T-helper 1 cell treated with Interleukin-12 subunit alpha and Interleukin-12 subunit beta and Interleukin-4 antibody, amounts not matched to agents 30 μg/mL and 1 μg/mL, for 36 hours (primary cell): Measurements from ENCODE around the gene CUTC.

ENCODE experiments used
- H3K27ac Mint-ChIP-seq: one replicate; pipeline ENCODE4 v1.8.0; 2021; ENCODE audit warnings: mild to moderate bottlenecking, mixed read lengths
- H3K27me3 Mint-ChIP-seq: one replicate; pipeline ENCODE4 v1.8.0; 2021; ENCODE audit warnings: low read depth, mixed read lengths
- H3K36me3 Mint-ChIP-seq: one replicate; pipeline ENCODE4 v1.8.0; 2021; ENCODE audit warnings: low read depth, mixed read lengths
- H3K4me1 Mint-ChIP-seq: one replicate; pipeline ENCODE4 v1.8.0; 2021; ENCODE audit warnings: low read depth, mixed read lengths
- H3K4me3 Mint-ChIP-seq: one replicate; pipeline ENCODE4 v1.8.0; 2021; ENCODE audit warnings: mild to moderate bottlenecking, moderate library complexity, mixed read lengths
- H3K9me3 Mint-ChIP-seq: one replicate; pipeline ENCODE4 v1.8.0; 2021; ENCODE audit warnings: mixed read lengths

Gene CUTC

GRCh38 chr10:99784016-99784726, 52.1 kb downstream of the CUTC start:
- no peak overlapping the region for H3K4me3 Mint-ChIP-seq
- H3K9me3 Mint-ChIP-seq = no peaks in the 10 kb centered on the region
- H3K4me1 Mint-ChIP-seq = peaks cover 5% of the 10 kb centered on the region
- no peak overlapping the region for H3K27ac Mint-ChIP-seq
- no peaks in the 10 kb centered on the region for H3K36me3 Mint-ChIP-seq
- no peaks in the 10 kb centered on the region for H3K27me3 Mint-ChIP-seq

DNA sequence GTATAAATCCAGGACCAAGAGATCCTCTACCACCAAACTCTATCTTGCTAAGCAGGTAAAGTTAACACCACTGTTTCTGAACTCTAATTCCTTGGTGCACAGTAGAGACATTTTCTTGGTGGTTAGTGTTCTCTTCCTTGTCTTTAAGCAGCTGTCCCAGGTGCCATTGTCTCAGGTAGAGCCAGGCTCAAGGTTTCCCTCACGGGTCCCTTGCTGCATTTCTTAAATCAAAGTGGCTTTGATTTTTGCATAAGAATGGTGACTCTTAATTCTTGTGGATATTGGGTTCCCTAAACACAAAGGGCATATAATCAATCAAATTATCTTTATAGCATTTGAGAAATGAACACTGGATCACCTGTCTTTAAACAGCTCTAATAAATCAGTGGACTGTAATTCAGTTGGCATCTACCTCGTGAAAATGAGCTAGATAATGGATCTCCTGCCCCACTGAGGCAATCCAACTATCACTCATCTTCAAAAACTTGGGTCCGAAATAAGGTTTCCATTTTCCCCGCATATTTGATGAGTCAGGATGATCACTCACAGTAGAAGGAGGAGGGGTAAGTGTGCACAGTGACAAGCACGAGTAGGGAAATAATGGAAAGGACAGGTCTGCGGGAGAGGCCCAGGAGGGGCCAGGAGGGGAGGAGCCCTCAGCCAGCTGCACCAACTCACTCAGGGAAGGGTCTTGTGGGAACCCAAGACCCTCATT, 52.9 kb downstream of the CUTC start:
- Mint-ChIP-seq H3K4me3 (no peak overlapping the region), H3K9me3 (no peaks in the 10 kb centered on the region), H3K4me1 (no peaks in the 10 kb centered on the region), H3K36me3 (no peaks in the 10 kb centered on the region), H3K27ac (no peak overlapping the region), H3K27me3 (no peaks in the 10 kb centered on the region)

GRCh38 chr10:99785646-99786045, 53.6 kb downstream of the CUTC start:
- H3K4me3 Mint-ChIP-seq = no peak overlapping the region
- H3K4me1 Mint-ChIP-seq = no peaks in the 10 kb centered on the region
- H3K27me3 Mint-ChIP-seq = no peaks in the 10 kb centered on the region
- no peaks in the 10 kb centered on the region for H3K9me3 Mint-ChIP-seq
- no peak overlapping the region for H3K27ac Mint-ChIP-seq
- no peaks in the 10 kb centered on the region for H3K36me3 Mint-ChIP-seq

- no peak overlapping the region for H3K4me3 Mint-ChIP-seq
- H3K36me3 Mint-ChIP-seq = no peaks in the 10 kb centered on the region
- H3K9me3 Mint-ChIP-seq = no peaks in the 10 kb centered on the region
- H3K27ac Mint-ChIP-seq = no peak overlapping the region
- no peaks in the 10 kb centered on the region for H3K4me1 Mint-ChIP-seq
- H3K27me3 Mint-ChIP-seq = no peaks in the 10 kb centered on the region
Measured at GRCh38 chr10:99787311-99787710, 55.3 kb downstream of the CUTC start.

DNA sequence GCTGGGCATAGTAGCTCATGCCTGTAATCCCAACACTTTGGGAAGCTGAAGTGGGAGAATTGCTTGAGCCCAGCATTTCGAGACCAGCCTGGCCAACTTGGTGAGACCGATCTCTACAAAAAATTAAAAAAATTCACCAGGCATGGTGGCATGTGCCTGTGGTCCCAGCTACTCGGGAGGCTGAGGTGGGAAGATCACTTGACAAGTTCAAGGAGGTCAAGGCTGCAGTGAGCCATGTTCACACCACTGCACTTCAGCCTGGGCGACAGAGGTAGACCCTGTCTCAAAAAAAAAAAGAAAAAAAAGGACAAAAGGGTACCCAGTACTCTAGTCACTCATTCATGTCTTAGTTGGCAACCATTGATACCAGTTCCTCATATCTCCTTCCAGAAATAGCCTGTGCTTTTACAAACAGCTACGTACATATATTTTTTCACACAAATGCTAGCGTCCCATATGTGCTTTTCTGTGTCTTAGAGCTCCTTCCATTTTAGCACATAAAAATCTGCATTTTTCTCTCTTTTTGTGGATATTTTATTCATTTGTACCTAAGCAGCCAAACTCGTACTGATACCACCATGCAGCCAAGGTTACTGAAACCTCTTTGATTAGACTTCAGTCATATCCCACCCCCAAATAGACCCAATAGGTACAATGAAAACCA, 55.9 kb downstream of the CUTC start:
- H3K36me3 Mint-ChIP-seq = no peaks in the 10 kb centered on the region
- no peak overlapping the region for H3K27ac Mint-ChIP-seq
- no peaks in the 10 kb centered on the region for H3K9me3 Mint-ChIP-seq
- H3K4me1 Mint-ChIP-seq = no peaks in the 10 kb centered on the region
- no peak overlapping the region for H3K4me3 Mint-ChIP-seq
- no peaks in the 10 kb centered on the region for H3K27me3 Mint-ChIP-seq

GRCh38 chr10:99788598-99789256, 56.7 kb downstream of the CUTC start:
- H3K9me3 Mint-ChIP-seq = no peaks in the 10 kb centered on the region
- no peaks in the 10 kb centered on the region for H3K36me3 Mint-ChIP-seq

DNA sequence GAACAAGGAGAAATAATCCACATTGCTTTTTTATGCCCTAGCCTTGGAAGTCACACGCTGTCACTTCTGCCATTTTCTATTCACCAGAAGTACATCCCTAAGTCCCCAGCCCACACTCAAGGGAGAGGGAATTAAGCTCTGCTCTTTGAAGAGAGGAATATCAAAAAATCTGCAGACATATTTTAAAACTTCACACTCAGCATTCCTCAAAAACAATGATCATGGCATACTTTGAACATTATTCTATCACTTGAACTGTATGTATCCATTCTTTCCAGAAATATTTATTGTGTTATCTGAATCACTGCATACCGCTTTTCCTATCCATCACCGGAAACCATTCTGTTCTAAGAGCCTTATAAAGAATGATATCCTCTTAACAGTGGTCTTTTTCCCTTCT, 59.8 kb downstream of the CUTC start:
- Mint-ChIP-seq H3K36me3 (no peaks in the 10 kb centered on the region), H3K27me3 (no peaks in the 10 kb centered on the region), H3K27ac (no peak overlapping the region), H3K4me1 (no peaks in the 10 kb centered on the region), H3K9me3 (no peaks in the 10 kb centered on the region), H3K4me3 (no peak overlapping the region)

More at GRCh38 chr10:99788598-99789256, 56.7 kb downstream of the CUTC start:
- Mint-ChIP-seq H3K4me3 (no peak overlapping the region), H3K4me1 (no peaks in the 10 kb centered on the region), H3K27me3 (no peaks in the 10 kb centered on the region), H3K27ac (no peak overlapping the region)

GRCh38 chr10:99793819-99794218, 61.8 kb downstream of the CUTC start:
- H3K27ac Mint-ChIP-seq = no peak overlapping the region
- H3K36me3 Mint-ChIP-seq = no peaks in the 10 kb centered on the region
- H3K9me3 Mint-ChIP-seq = no peaks in the 10 kb centered on the region
- H3K4me1 Mint-ChIP-seq = no peaks in the 10 kb centered on the region
- H3K27me3 Mint-ChIP-seq = no peaks in the 10 kb centered on the region
- no peak overlapping the region for H3K4me3 Mint-ChIP-seq

GRCh38 chr10:99796928-99797327, 64.9 kb downstream of the CUTC start:
- Mint-ChIP-seq H3K27ac (no peak overlapping the region), H3K9me3 (no peaks in the 10 kb centered on the region), H3K36me3 (no peaks in the 10 kb centered on the region)

GRCh38 chr10:99798031-99798430, 66.0 kb downstream of the CUTC start:
- H3K9me3 Mint-ChIP-seq = no peaks in the 10 kb centered on the region
- no peaks in the 10 kb centered on the region for H3K4me1 Mint-ChIP-seq
- no peak overlapping the region for H3K4me3 Mint-ChIP-seq
- H3K27ac Mint-ChIP-seq = no peak overlapping the region
- no peaks in the 10 kb centered on the region for H3K27me3 Mint-ChIP-seq
- H3K36me3 Mint-ChIP-seq = no peaks in the 10 kb centered on the region

More at GRCh38 chr10:99796928-99797327, 64.9 kb downstream of the CUTC start:
- Mint-ChIP-seq H3K27me3 (no peaks in the 10 kb centered on the region), H3K4me1 (no peaks in the 10 kb centered on the region), H3K4me3 (no peak overlapping the region)

GRCh38 chr10:99798920-99799319, 66.9 kb downstream of the CUTC start:
- no peaks in the 10 kb centered on the region for H3K4me1 Mint-ChIP-seq
- H3K36me3 Mint-ChIP-seq = no peaks in the 10 kb centered on the region
- H3K27me3 Mint-ChIP-seq = no peaks in the 10 kb centered on the region
- H3K27ac Mint-ChIP-seq = no peak overlapping the region
- no peaks in the 10 kb centered on the region for H3K9me3 Mint-ChIP-seq
- H3K4me3 Mint-ChIP-seq = no peak overlapping the region

DNA sequence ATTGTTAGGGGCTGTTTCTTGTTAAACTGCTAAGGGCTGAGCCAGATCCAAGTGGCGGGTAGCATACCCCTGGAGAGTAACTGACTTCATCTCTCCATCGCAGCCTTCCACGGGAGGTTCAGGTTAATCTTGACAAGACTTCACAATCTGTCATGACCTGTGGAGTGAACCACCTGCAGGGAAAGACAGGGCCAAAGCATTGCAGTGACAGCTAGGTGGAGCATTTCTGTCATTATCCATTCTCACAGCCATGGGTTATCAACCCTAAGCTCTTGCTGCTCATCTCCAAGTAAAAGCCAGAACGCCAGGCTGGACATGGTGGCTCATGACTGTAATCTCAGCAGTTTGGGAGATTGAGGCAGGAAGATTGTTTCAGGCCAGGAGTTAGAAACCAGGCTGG, 67.6 kb downstream of the CUTC start:
- no peaks in the 10 kb centered on the region for H3K4me1 Mint-ChIP-seq
- H3K27ac Mint-ChIP-seq = no peak overlapping the region
- H3K9me3 Mint-ChIP-seq = no peaks in the 10 kb centered on the region
- H3K27me3 Mint-ChIP-seq = no peaks in the 10 kb centered on the region
- no peak overlapping the region for H3K4me3 Mint-ChIP-seq
- no peaks in the 10 kb centered on the region for H3K36me3 Mint-ChIP-seq

- H3K4me1 Mint-ChIP-seq = no peaks in the 10 kb centered on the region
- no peak overlapping the region for H3K4me3 Mint-ChIP-seq
- no peaks in the 10 kb centered on the region for H3K27me3 Mint-ChIP-seq
- H3K27ac Mint-ChIP-seq = no peak overlapping the region
- no peaks in the 10 kb centered on the region for H3K36me3 Mint-ChIP-seq
- H3K9me3 Mint-ChIP-seq = no peaks in the 10 kb centered on the region
Measured at GRCh38 chr10:99804471-99804870, 72.4 kb downstream of the CUTC start.

GRCh38 chr10:99805190-99805589, 73.2 kb downstream of the CUTC start:
- Mint-ChIP-seq H3K36me3 (no peaks in the 10 kb centered on the region), H3K27ac (no peak overlapping the region), H3K4me3 (no peak overlapping the region), H3K27me3 (no peaks in the 10 kb centered on the region), H3K9me3 (no peaks in the 10 kb centered on the region), H3K4me1 (no peaks in the 10 kb centered on the region)
